Measurements from ENCODE around the gene TTC33.

TTC33 gene

DNA sequence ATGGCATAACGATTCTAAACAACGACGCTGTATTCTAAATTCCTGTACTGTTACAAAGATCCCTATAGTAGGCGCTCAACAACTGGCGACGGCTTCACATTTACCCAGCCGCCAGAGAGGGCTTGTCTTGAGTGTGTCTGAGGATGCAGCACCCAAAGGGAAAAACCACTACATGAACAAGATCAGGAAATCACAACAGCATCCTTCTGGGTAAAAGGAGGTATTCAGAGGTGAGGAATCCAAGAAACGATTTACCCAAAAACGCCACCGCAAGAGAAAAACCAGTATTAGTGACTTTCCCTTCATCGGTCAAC lies 711 bp downstream of the TTC33 start:
- Histone ChIP-seq H4K20me1 (ENCODE audit: insufficient read depth, low read length) (no peaks in the 10 kb centered on the region; the same call in 1 of the 2 replicates), H3K27ac (ENCODE audit: low read length) (peak overlapping the region; percentile 65), H3K4me2 (ENCODE audit: low read length) (peak overlapping the region; percentile 89), H3K9me3 (ENCODE audit: insufficient read depth, low read length) (no peaks in the 10 kb centered on the region), H3K4me1 (ENCODE audit: low read length) (peaks cover 12% of the 10 kb centered on the region), H3K36me3 (replicated peaks; ENCODE audit: low read depth, low read length) (peaks cover 2% of the 10 kb centered on the region), H3K27me3 (ENCODE audit: low read depth, low read length) (no peaks in the 10 kb centered on the region), H2AFZ (ENCODE audit: low read depth, low read length) (peak overlapping the region; percentile 96), H3K9ac (ENCODE audit: low read length) (peak overlapping the region; percentile 98), H3K79me2 (ENCODE audit: low read length) (peaks cover 29% of the 10 kb centered on the region), H3K4me3 (ENCODE audit: low read length) (peak overlapping the region; percentile 100)
- no peak for TF ChIP-seq EZH2phosphoT487 (IDR thresholded peaks at IDR 0.05; ENCODE audit: low read depth)
- TF ChIP-seq, protein P1, sequence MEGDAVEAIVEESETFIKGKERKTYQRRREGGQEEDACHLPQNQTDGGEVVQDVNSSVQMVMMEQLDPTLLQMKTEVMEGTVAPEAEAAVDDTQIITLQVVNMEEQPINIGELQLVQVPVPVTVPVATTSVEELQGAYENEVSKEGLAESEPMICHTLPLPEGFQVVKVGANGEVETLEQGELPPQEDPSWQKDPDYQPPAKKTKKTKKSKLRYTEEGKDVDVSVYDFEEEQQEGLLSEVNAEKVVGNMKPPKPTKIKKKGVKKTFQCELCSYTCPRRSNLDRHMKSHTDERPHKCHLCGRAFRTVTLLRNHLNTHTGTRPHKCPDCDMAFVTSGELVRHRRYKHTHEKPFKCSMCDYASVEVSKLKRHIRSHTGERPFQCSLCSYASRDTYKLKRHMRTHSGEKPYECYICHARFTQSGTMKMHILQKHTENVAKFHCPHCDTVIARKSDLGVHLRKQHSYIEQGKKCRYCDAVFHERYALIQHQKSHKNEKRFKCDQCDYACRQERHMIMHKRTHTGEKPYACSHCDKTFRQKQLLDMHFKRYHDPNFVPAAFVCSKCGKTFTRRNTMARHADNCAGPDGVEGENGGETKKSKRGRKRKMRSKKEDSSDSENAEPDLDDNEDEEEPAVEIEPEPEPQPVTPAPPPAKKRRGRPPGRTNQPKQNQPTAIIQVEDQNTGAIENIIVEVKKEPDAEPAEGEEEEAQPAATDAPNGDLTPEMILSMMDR (IDR thresholded peaks at IDR 0.05; ENCODE audit: low read depth, low read length): peak; percentile 62

DNA sequence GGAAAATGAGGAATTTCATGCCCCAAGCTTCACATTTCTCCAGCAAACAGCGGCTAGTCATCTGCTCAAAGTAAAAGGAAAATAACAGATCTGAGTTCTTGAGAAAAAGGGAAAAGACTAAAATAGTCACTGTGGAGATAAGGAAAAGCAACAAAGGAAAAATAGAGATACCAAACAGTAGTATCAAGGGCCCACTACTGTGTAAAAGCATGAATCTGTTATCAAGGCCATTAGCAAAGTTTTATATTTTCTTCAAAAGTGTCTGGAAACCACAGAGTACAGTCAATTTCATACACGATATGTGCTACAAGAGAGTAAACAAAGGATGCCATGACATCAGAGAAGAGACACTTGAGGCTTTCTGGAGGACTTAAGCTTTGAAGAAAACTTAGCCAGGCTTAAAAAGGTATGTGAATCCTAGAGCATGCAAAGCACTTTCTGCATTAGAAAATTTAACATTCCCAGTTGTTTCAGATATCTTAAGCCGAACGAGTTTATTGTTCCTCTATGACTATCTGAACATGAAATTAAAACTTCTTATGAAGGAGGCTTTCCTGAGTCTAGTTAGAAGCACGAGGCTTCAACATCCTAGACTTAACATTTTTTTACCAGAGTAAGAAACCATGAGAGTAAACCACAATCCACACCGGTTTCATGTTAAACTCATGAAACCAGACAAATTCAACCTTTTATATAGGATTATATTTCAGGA lies 1.2 kb downstream of the TTC33 start:
- Histone ChIP-seq H3K4me1 (ENCODE audit: low read length) (peaks cover 12% of the 10 kb centered on the region), H3K9me3 (ENCODE audit: insufficient read depth, low read length) (no peaks in the 10 kb centered on the region), H3K4me2 (ENCODE audit: low read length) (peak overlapping the region; percentile 89), H4K20me1 (ENCODE audit: insufficient read depth, low read length) (no peaks in the 10 kb centered on the region; the same call in 1 of the 2 replicates), H3K27ac (ENCODE audit: low read length) (no peak overlapping the region), H3K4me3 (ENCODE audit: low read length) (peak overlapping the region; percentile 100), H3K79me2 (ENCODE audit: low read length) (peaks cover 29% of the 10 kb centered on the region), H3K9ac (ENCODE audit: low read length) (peak overlapping the region; percentile 98), H3K27me3 (ENCODE audit: low read depth, low read length) (no peaks in the 10 kb centered on the region), H2AFZ (ENCODE audit: low read depth, low read length) (peak overlapping the region; percentile 55; the same call in 1 of the 2 replicates), H3K36me3 (replicated peaks; ENCODE audit: low read depth, low read length) (peaks cover 2% of the 10 kb centered on the region)
- no peak for TF ChIP-seq EZH2phosphoT487 (IDR thresholded peaks at IDR 0.05; ENCODE audit: low read depth)
- TF ChIP-seq, protein P1 (IDR thresholded peaks at IDR 0.05; ENCODE audit: low read depth, low read length): no peak

DNA sequence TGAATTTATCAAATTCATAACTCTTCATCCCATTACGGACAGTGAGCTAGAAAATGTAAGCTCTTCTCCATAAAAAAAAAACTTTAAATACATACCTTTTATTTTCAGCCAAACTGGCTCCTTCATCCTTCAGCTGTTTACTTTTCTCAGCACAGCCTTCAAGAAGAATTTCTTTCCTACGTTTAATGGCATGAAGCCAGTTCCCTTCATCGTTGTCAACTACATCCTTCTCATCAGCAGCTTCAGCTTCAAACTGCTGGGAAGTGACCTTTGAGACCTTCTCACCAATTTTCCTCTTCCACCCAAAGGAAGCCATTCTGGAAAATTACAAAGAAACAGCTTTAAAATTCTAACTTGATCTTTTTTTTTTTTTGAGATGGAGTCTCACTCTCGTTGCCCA lies 9.1 kb downstream of the TTC33 start:
- H3K4me2 ChIP-seq (ENCODE audit: low read length): no peak overlapping the region
- H3K27ac ChIP-seq (ENCODE audit: low read length): no peak overlapping the region
- no peak overlapping the region for H3K9ac ChIP-seq (ENCODE audit: low read length)
- no peaks in the 10 kb centered on the region for H3K4me1 ChIP-seq (ENCODE audit: low read length)
- H3K4me3 ChIP-seq (ENCODE audit: low read length): no peak overlapping the region
- no peak overlapping the region for H2AFZ ChIP-seq (ENCODE audit: low read depth, low read length)
- H3K79me2 ChIP-seq (ENCODE audit: low read length): 0 out of 2 replicates have a peak, but pooled peaks cover 7% of the 10 kb centered on the region
- H3K27me3 ChIP-seq (ENCODE audit: low read depth, low read length): no peaks in the 10 kb centered on the region
- no peaks in the 10 kb centered on the region for H4K20me1 ChIP-seq (ENCODE audit: insufficient read depth, low read length)
- no peak for TF ChIP-seq EZH2phosphoT487 (IDR thresholded peaks at IDR 0.05; ENCODE audit: low read depth)
- TF ChIP-seq, protein P1 (IDR thresholded peaks at IDR 0.05; ENCODE audit: low read depth, low read length): no peak
- H3K36me3 ChIP-seq (replicated peaks; ENCODE audit: low read depth, low read length): no peaks in the 10 kb centered on the region
- H3K9me3 ChIP-seq (ENCODE audit: insufficient read depth, low read length): no peaks in the 10 kb centered on the region

- Histone ChIP-seq H3K27me3 (ENCODE audit: low read depth, low read length) (no peaks in the 10 kb centered on the region), H3K79me2 (ENCODE audit: low read length) (no peaks in the 10 kb centered on the region), H3K4me2 (ENCODE audit: low read length) (no peak overlapping the region), H4K20me1 (ENCODE audit: insufficient read depth, low read length) (no peaks in the 10 kb centered on the region), H2AFZ (ENCODE audit: low read depth, low read length) (no peak overlapping the region), H3K27ac (ENCODE audit: low read length) (no peak overlapping the region), H3K9ac (ENCODE audit: low read length) (no peak overlapping the region), H3K4me1 (ENCODE audit: low read length) (no peaks in the 10 kb centered on the region), H3K4me3 (ENCODE audit: low read length) (no peak overlapping the region), H3K36me3 (replicated peaks; ENCODE audit: low read depth, low read length) (peaks cover 14% of the 10 kb centered on the region), H3K9me3 (ENCODE audit: insufficient read depth, low read length) (no peaks in the 10 kb centered on the region)
- TF ChIP-seq EZH2phosphoT487 (IDR thresholded peaks at IDR 0.05; ENCODE audit: low read depth): no peak
- TF ChIP-seq, protein P1 (IDR thresholded peaks at IDR 0.05; ENCODE audit: low read depth, low read length): no peak
Observed at GRCh38 chr5:40743771-40744170, 12.0 kb downstream of the TTC33 start.

Measured in OCI-LY3 (cell line).